Caki2 (cell line): Measurements from ENCODE around the gene CASP7. TPM values are rescaled to one million over a fixed set of nuclear protein-coding genes. Genes with fewer than 3 reads are reported as not detected.

ENCODE experiments used
- total RNA-seq: library from RNA; depleted of rRNA; stranded (reverse); fragments of >200 nt; shearing (Covaris generic); gene quantifications from 2 replicates; pipeline ENCODE4 v1.2.3, GENCODE V29; 2014; ENCODE audit warnings: low replicate concordance; rRNA removed

The CASP7 gene
- total RNA-seq, 1 experiment from 2014 or later, result 39.6 TPM

Other genes with a start within 250 kb of the CASP7 start
- 0.72 and 1.6 TPM in 2 replicates for gene HABP2, start 126.9 kb upstream of the CASP7 start, total RNA-seq
- gene NRAP, start 15.9 kb upstream of the CASP7 start, total RNA-seq, result not detected in 2 replicates
- not detected in 2 replicates for gene PLEKHS1, start 71.8 kb downstream of the CASP7 start, total RNA-seq
- gene DCLRE1A, start 174.2 kb downstream of the CASP7 start, total RNA-seq, result 7.6 and 8.3 TPM in 2 replicates
- 9.8 and 21.8 TPM in 2 replicates for gene NHLRC2, start 174.7 kb downstream of the CASP7 start, total RNA-seq